Lower leg skin (tissue), 3 donors: ENCODE measurements around the gene RBM3.

Experiments
- CTCF ChIP-seq, 3 donors: fragments of 450-650 bp; IDR thresholded peaks; one replicate each; pipeline ENCODE4 v1.5.1; 2016; ENCODE audit warnings: antibody characterized with exemption in 3 of 3, mild to moderate bottlenecking in 3 of 3, moderate library complexity in 2 of 3
- POLR2A ChIP-seq, 2 donors: fragments of 450-650 bp; IDR thresholded peaks; one replicate each; pipeline ENCODE4 v1.6.1; 2016 to 2017; ENCODE audit warnings: antibody characterized with exemption in 2 of 2, mild to moderate bottlenecking in 1 of 2, moderate library complexity in 1 of 2

GRCh38 chrX:48569958-48570357, 4.3 kb upstream of the RBM3 start:
- TF ChIP-seq POLR2A (IDR thresholded peaks at IDR 0.05) (no peak), CTCF (IDR thresholded peaks at IDR 0.05) (no peak)
